Muscle layer of colon (tissue), 2 donors: ENCODE results near the gene NEK10.

Experiments used
- H3K27ac ChIP-seq: one replicate; pipeline ENCODE4 v1.7.0; 2013; ENCODE audit warnings: low read depth, mild to moderate bottlenecking, low read length, moderate library complexity
- H3K27me3 ChIP-seq, 2 donors: one replicate each; pipeline ENCODE4 v1.7.0; 2013; ENCODE audit warnings: low read length in 2 of 2, mild to moderate bottlenecking in 2 of 2; ENCODE audit not compliant: insufficient read depth in 2 of 2, control insufficient read depth in 1 of 2
- H3K36me3 ChIP-seq: one replicate; pipeline ENCODE4 v1.7.0; 2013; ENCODE audit warnings: mild to moderate bottlenecking, low read length; ENCODE audit not compliant: insufficient read depth
- H3K4me1 ChIP-seq: one replicate; pipeline ENCODE4 v1.7.0; 2013; ENCODE audit warnings: mild to moderate bottlenecking, low read length; ENCODE audit not compliant: insufficient read depth
- H3K4me3 ChIP-seq, 2 donors: one replicate each; pipeline ENCODE4 v1.7.0; 2013; ENCODE audit warnings: low read length in 2 of 2, low read depth in 1 of 2, mild to moderate bottlenecking in 1 of 2, moderate library complexity in 1 of 2
- H3K9ac ChIP-seq: one replicate; pipeline ENCODE4 v1.7.0; 2013; ENCODE audit warnings: low read length
- H3K9me3 ChIP-seq: one replicate; pipeline ENCODE4 v1.7.0; 2013; ENCODE audit warnings: mild to moderate bottlenecking, low read length
- donor health status: abdominal sarcoma.
- donor health status: Adenocarcinoma of cecum.

NEK10 gene

DNA sequence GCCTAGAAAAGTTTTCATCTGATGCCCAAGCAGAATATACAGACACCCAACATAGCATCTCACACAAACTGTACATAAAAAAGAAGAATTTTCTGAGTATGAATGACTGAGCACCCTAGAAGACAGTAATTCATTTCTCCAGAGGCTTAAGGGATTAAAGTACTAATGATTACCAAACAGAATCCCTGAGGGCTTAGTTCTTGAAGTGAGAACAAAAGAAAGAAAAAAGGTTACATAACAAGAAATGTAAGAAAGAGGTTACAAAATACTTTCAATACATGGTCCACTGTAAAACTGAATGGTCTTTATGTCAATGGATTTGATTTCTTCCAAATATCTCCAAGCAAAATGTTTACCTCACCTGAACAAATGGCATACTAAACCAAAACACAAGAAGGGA lies 9.1 kb upstream of the NEK10 start:
- Histone ChIP-seq H3K27me3 (no peaks in the 10 kb centered on the region), H3K9ac (no peak overlapping the region), H3K9me3 (no peaks in the 10 kb centered on the region), H3K27ac (no peak overlapping the region), H3K4me1 (no peaks in the 10 kb centered on the region), H3K36me3 (peaks cover 5% of the 10 kb centered on the region), H3K4me3 (no peak overlapping the region)

DNA sequence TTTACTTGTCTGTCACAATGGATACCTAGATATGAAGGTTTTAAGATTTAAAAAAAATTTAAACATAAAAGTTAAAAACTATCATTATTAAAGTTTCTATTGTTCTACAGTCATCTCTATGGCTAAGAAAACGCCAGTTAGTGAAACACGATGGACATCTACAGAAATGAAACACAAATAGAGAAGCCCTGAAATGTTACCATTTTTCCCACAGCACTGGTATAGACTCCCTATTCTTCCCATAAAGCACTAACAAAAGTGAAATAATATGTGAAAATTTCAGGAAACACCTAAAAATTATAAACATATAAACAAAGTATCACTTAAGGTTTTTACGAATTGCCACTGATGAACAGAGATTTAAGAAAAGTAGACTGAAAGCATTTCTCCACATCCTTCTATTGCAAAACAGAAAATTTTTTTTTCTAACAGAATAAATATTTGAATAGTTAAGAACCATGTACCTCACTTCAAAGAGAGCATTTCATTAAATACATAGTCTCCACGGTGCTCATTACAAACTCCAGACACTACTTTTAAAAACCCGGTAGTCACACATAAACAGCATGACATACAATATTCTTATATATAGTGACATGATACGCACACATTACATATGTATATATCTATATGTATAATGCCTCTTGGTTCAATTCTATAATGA lies 7.1 kb upstream of the NEK10 start:
- Histone ChIP-seq H3K4me1 (no peaks in the 10 kb centered on the region), H3K4me3 (no peak overlapping the region), H3K9ac (no peak overlapping the region), H3K27ac (no peak overlapping the region), H3K9me3 (no peaks in the 10 kb centered on the region), H3K27me3 (no peaks in the 10 kb centered on the region), H3K36me3 (no peaks in the 10 kb centered on the region)

DNA sequence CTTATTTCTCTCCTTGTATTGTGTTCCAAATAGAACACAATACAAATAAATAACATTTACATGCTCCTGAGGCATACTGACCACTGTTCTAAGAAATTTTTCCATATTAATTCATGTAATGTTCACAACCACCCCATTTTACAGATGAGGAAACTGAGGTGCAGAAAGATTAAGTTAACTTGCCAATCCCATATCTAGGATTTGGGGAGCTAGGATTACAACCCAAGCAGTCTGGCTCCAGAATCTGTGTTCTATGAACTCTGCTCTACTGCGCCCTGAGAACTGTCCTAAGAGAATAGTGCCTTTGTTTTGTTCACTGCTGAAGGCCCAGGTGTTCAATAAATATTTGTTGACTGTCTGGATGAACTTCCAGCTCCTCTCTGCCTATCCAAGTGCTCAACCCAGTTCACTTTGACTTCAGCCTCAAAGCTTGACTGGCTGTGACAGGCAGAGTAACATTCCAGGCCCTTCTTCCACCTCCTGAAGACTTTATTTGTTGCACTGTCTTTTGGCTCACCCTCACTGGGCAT lies 3.1 kb downstream of the NEK10 start:
- H3K36me3 ChIP-seq, result no peaks in the 10 kb centered on the region
- no peak overlapping the region for H3K27ac ChIP-seq
- no peak overlapping the region for H3K9ac ChIP-seq
- H3K4me3 ChIP-seq, result no peak overlapping the region
- no peaks in the 10 kb centered on the region for H3K27me3 ChIP-seq
- no peaks in the 10 kb centered on the region for H3K9me3 ChIP-seq
- H3K4me1 ChIP-seq, result peaks cover 8% of the 10 kb centered on the region

- H3K27me3 ChIP-seq, result no peaks in the 10 kb centered on the region
- H3K36me3 ChIP-seq, result no peaks in the 10 kb centered on the region
- no peak overlapping the region for H3K4me3 ChIP-seq
- H3K27ac ChIP-seq, result no peak overlapping the region
- H3K4me1 ChIP-seq, result no peaks in the 10 kb centered on the region
- H3K9ac ChIP-seq, result no peak overlapping the region
- H3K9me3 ChIP-seq, result no peaks in the 10 kb centered on the region
Measured at GRCh38 chr3:27360113-27361078, 8.8 kb downstream of the NEK10 start.

DNA sequence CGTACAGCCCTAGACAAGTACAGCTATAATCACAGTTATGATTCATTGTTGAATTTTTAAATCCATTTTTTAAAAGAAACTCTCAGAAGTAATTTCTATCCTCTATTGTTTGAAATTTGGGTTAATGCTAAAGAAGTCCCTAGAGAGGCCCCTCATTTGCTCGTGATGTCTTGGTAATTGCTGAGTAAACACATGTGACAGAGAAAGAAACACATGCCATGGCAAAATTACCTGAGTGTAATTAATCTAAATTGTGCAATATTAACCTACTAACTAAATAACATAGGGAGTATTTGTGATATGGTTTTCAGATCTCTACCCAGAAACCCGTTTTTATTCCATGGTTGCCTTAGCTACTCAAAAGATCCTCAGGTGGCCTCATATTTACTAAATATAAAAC lies 10.8 kb downstream of the NEK10 start:
- no peak overlapping the region for H3K27ac ChIP-seq
- H3K27me3 ChIP-seq, result no peaks in the 10 kb centered on the region
- no peaks in the 10 kb centered on the region for H3K4me1 ChIP-seq
- no peak overlapping the region for H3K9ac ChIP-seq
- no peaks in the 10 kb centered on the region for H3K36me3 ChIP-seq
- no peaks in the 10 kb centered on the region for H3K9me3 ChIP-seq
- no peak overlapping the region for H3K4me3 ChIP-seq

DNA sequence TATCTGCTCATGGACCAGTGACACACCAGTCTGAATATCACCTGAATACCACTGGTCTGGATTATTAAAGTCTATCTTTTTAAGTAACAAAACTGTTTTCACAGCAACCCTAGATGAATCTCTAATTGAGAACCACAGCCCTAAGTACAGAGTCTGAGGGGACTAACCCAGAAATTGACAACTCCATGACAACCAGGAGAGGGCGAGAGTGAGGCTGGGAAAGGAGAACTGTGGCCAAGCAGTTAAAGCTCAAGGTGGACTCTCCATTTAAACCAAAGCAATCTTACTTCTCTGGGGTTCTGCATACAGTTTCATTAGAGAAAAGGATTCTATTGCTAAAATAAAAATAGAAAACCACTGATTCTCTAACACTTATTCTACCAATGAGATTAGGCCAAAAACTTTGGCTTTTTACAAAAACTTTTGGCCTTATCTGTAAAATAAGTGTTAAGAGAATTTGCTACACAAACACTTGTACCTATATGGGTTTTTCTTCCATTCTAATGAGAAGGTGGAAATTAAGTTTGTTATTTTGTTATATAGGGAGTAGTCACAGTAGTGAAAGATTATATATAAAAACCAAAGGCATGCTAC lies 11.4 kb downstream of the NEK10 start:
- no peaks in the 10 kb centered on the region for H3K4me1 ChIP-seq
- no peaks in the 10 kb centered on the region for H3K36me3 ChIP-seq
- no peak overlapping the region for H3K4me3 ChIP-seq
- no peaks in the 10 kb centered on the region for H3K9me3 ChIP-seq
- no peak overlapping the region for H3K27ac ChIP-seq
- no peak overlapping the region for H3K9ac ChIP-seq
- H3K27me3 ChIP-seq, result no peaks in the 10 kb centered on the region

- Histone ChIP-seq H3K27me3 (no peaks in the 10 kb centered on the region), H3K27ac (no peak overlapping the region), H3K4me1 (no peaks in the 10 kb centered on the region), H3K9me3 (no peaks in the 10 kb centered on the region), H3K4me3 (no peak overlapping the region), H3K36me3 (no peaks in the 10 kb centered on the region), H3K9ac (no peak overlapping the region)
Measured at GRCh38 chr3:27356976-27357375, 12.2 kb downstream of the NEK10 start.

GRCh38 chr3:27354588-27355203 lies 14.5 kb downstream of the NEK10 start:
- Histone ChIP-seq H3K4me3 (no peak overlapping the region), H3K36me3 (no peaks in the 10 kb centered on the region), H3K27ac (no peak overlapping the region), H3K4me1 (no peaks in the 10 kb centered on the region), H3K27me3 (no peaks in the 10 kb centered on the region), H3K9me3 (no peaks in the 10 kb centered on the region), H3K9ac (no peak overlapping the region)

- no peaks in the 10 kb centered on the region for H3K36me3 ChIP-seq
- no peak overlapping the region for H3K4me3 ChIP-seq
- H3K27me3 ChIP-seq, result no peaks in the 10 kb centered on the region
- H3K27ac ChIP-seq, result no peak overlapping the region
- no peaks in the 10 kb centered on the region for H3K9me3 ChIP-seq
- H3K9ac ChIP-seq, result no peak overlapping the region
- H3K4me1 ChIP-seq, result no peaks in the 10 kb centered on the region
Measured at GRCh38 chr3:27354161-27354560, 15.0 kb downstream of the NEK10 start.

DNA sequence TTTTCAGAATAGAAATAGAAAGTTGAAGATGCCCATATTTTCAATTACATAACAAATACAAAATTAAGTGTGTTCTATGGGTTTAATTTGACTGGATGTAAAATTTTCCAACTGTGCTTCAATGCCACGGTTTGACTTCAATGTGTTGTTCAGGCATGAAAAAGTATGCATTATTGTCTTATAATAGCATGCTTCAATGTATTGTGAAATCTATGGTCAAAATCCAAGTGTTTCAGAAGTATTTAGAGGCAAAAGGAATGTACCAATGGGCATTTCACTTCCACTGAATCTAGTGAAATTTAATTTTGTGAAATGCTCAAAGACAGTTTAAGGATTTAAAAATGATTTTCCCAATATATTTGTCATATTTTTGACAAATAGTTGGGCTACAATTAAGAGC lies 16.0 kb downstream of the NEK10 start:
- Histone ChIP-seq H3K4me3 (no peak overlapping the region), H3K9ac (no peak overlapping the region), H3K27ac (no peak overlapping the region), H3K36me3 (no peaks in the 10 kb centered on the region), H3K4me1 (no peaks in the 10 kb centered on the region), H3K27me3 (no peaks in the 10 kb centered on the region), H3K9me3 (no peaks in the 10 kb centered on the region)

- no peaks in the 10 kb centered on the region for H3K4me1 ChIP-seq
- no peak overlapping the region for H3K9ac ChIP-seq
- no peak overlapping the region for H3K4me3 ChIP-seq
- H3K36me3 ChIP-seq, result no peaks in the 10 kb centered on the region
- H3K9me3 ChIP-seq, result no peaks in the 10 kb centered on the region
- H3K27ac ChIP-seq, result no peak overlapping the region
- H3K27me3 ChIP-seq, result no peaks in the 10 kb centered on the region
Measured at GRCh38 chr3:27352047-27352446, 17.1 kb downstream of the NEK10 start.
